Hematopoietic multipotent progenitor cell treated with erythropoietin and hydrocortisone succinate and interleukin-3 and kit ligand, for 8 days (in vitro differentiated cells): ENCODE measurements around the gene GOSR1.

Experiments used
- DNase-seq: peaks from one replicate; pipeline ENCODE4 v3.0.0-alpha.2; 2015

The GOSR1 gene

GRCh38 chr17:30576326-30576861 lies 99.2 kb downstream of the GOSR1 start:
- DNase-seq, result no peak
